Fibroblast of lung (primary cell): Measurements from ENCODE around the gene BST2. TPM values are rescaled to one million over a fixed set of nuclear protein-coding genes. Genes with fewer than 3 reads are reported as not detected.

Experiments used
- DNase-seq, 2 donors: peaks; one replicate each; pipeline versions ENCODE4 v3.0.0 to v3.0.0-alpha.2; 2010; ENCODE audit warnings: low read depth in 2 of 2
- H2AFZ ChIP-seq: 2 replicates; pipeline ENCODE4 v1.5.1; 2012; ENCODE audit warnings: low read length, control low read depth, inconsistent platforms
- H3K27ac ChIP-seq: 2 replicates; pipeline ENCODE4 v1.5.1; 2011; ENCODE audit warnings: low read length, control low read depth; ENCODE audit not compliant: insufficient read depth
- H3K27me3 ChIP-seq: 2 replicates; pipeline ENCODE4 v1.5.1; 2011; ENCODE audit warnings: mild to moderate bottlenecking, low read length; ENCODE audit not compliant: control insufficient read depth, insufficient read depth
- H3K36me3 ChIP-seq: 2 replicates; pipeline ENCODE4 v1.5.1; 2011; ENCODE audit warnings: low read length; ENCODE audit not compliant: control insufficient read depth, insufficient read depth
- H3K4me1 ChIP-seq: 2 replicates; pipeline ENCODE4 v1.5.1; 2011; ENCODE audit warnings: low read length; ENCODE audit not compliant: control insufficient read depth, insufficient read depth; ENCODE audit errors: extremely low read depth
- H3K4me2 ChIP-seq: 2 replicates; pipeline ENCODE4 v1.5.1; 2011; ENCODE audit warnings: low read length, control low read depth; ENCODE audit not compliant: insufficient read depth; ENCODE audit errors: extremely low read depth
- H3K4me3 ChIP-seq, 4 experiments: fragments of 200-600 bp in 1 of 4; sonication (generic) in 1 of 4; replicated peaks in 1 of 4; 2 replicates each; pipeline ENCODE4 v1.5.1; 2011 to 2016; ENCODE audit warnings: low read length in 4 of 4, low read depth in 3 of 4, mild to moderate bottlenecking in 3 of 4, control low read depth in 2 of 4, inconsistent platforms in 1 of 4, mixed read lengths in 1 of 4; ENCODE audit not compliant: insufficient read depth in 1 of 4; ENCODE audit errors: control extremely low read depth in 1 of 4
- H3K79me2 ChIP-seq: 2 replicates; pipeline ENCODE4 v1.5.1; 2012; ENCODE audit warnings: mild to moderate bottlenecking, low read length, inconsistent platforms; ENCODE audit not compliant: control insufficient read depth, insufficient read depth
- H3K9ac ChIP-seq: 2 replicates; pipeline ENCODE4 v1.5.1; 2011; ENCODE audit warnings: mild to moderate bottlenecking, low read length, control low read depth; ENCODE audit not compliant: insufficient read depth
- H3K9me3 ChIP-seq: 2 replicates; pipeline ENCODE4 v1.5.1; 2012; ENCODE audit warnings: low read depth, low read length; ENCODE audit not compliant: control insufficient read depth, insufficient read depth
- H4K20me1 ChIP-seq: 2 replicates; pipeline ENCODE4 v1.5.1; 2011; ENCODE audit warnings: low read length; ENCODE audit not compliant: control insufficient read depth, insufficient read depth; ENCODE audit errors: extremely low read depth
- EZH2 ChIP-seq: IDR thresholded peaks from 2 replicates; pipeline ENCODE4 v1.5.1; 2012; ENCODE audit warnings: low read length, control low read depth, mild to moderate bottlenecking; ENCODE audit errors: missing control alignments
- polyA plus RNA-seq, 2 donors: library from polyadenylated mRNA; depleted of rRNA in 1 of 2; stranded (reverse) in 1 of 2; unstranded in 1 of 2; fragments of >200 nt; gene quantifications; 2 replicates each; pipeline ENCODE4 v1.2.1, GENCODE V29; 2011 to 2012; ENCODE audit warnings: missing spikeins in 1 of 2
- total RNA-seq: library from RNA; depleted of rRNA; stranded (reverse); fragments of >200 nt; gene quantifications from 2 replicates; pipeline ENCODE4 v1.2.1, GENCODE V29; 2014
- TF ChIP-seq, protein P1 (sequence below), 2 donors: IDR thresholded peaks in 1 of 2; conservative IDR thresholded peaks in 1 of 2; 1 replicate in 1 of 2; 2 replicates in 1 of 2; pipeline ENCODE4 v1.5.1; 2011 to 2012; ENCODE audit warnings: low read length in 2 of 2, control low read depth in 1 of 2, inconsistent platforms in 1 of 2, low read depth in 1 of 2, mild to moderate bottlenecking in 1 of 2

The BST2 gene
- total and polyA plus RNA-seq, 2 donors (not counting 1 experiment from before 2014, with no cell fraction given): 4.3 to 5.6 TPM

DNA sequence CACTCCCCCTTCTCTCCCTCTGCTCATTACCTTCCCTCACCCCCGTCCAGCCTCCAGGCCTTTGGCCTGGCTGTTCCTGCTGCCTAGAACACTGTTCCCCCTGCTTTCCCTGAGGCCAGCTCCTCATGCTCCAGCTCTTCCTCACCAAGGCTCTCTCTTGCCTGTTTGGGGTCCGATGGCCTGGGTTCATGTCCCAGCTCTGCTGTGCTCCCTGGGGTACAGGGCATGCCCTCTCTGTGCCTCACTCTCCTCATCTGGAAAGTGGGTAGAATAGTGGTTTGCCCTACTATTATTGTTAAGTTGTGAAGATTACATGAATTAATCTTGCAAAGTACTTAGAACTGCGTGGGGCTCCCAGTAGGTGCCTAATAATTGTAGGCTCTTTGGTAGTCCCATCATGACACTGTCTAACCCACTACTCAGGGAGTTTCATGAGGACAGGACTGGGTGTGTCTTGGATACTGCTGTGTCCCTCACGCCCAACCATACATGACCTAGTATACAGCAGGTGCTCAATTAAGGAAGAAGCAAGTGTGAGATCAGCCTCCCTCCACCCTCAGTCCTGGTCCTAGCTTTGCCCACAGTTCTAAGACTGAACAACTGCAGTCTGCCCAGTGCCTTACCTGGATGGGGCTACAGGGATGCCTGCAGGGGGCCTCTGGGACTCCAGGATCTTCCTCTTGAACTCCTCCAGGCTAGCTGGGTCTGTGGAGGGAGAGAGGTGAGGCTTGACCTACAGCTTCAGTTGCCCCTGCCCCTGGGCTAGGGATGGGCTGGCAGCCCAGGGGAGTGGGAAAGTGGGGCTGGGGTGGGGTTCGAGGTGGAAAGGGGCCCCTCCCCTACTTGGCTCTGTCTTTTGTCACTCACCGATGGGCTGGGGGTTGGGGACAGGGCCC, 45.3 kb downstream of the BST2 start:
- H2AFZ ChIP-seq: no peak overlapping the region
- no peak overlapping the region for H3K9ac ChIP-seq
- no peak overlapping the region for H3K4me2 ChIP-seq
- no peak overlapping the region for H3K27ac ChIP-seq
- H4K20me1 ChIP-seq: no peaks in the 10 kb centered on the region
- H3K36me3 ChIP-seq: no peaks in the 10 kb centered on the region
- H3K4me3 ChIP-seq: no peak overlapping the region
- no peaks in the 10 kb centered on the region for H3K4me1 ChIP-seq
- TF ChIP-seq, protein P1, sequence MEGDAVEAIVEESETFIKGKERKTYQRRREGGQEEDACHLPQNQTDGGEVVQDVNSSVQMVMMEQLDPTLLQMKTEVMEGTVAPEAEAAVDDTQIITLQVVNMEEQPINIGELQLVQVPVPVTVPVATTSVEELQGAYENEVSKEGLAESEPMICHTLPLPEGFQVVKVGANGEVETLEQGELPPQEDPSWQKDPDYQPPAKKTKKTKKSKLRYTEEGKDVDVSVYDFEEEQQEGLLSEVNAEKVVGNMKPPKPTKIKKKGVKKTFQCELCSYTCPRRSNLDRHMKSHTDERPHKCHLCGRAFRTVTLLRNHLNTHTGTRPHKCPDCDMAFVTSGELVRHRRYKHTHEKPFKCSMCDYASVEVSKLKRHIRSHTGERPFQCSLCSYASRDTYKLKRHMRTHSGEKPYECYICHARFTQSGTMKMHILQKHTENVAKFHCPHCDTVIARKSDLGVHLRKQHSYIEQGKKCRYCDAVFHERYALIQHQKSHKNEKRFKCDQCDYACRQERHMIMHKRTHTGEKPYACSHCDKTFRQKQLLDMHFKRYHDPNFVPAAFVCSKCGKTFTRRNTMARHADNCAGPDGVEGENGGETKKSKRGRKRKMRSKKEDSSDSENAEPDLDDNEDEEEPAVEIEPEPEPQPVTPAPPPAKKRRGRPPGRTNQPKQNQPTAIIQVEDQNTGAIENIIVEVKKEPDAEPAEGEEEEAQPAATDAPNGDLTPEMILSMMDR (conservative IDR thresholded peaks at IDR 0.05 in 1 of 2, IDR thresholded peaks at IDR 0.05 in 1 of 2; ENCODE audit: low read depth in 1 of 2, low read length in 2 of 2): no peak
- no peak for TF ChIP-seq EZH2
- no peaks in the 10 kb centered on the region for H3K79me2 ChIP-seq
- no peak for DNase-seq
- H3K27me3 ChIP-seq: no peaks in the 10 kb centered on the region
- no peaks in the 10 kb centered on the region for H3K9me3 ChIP-seq

DNA sequence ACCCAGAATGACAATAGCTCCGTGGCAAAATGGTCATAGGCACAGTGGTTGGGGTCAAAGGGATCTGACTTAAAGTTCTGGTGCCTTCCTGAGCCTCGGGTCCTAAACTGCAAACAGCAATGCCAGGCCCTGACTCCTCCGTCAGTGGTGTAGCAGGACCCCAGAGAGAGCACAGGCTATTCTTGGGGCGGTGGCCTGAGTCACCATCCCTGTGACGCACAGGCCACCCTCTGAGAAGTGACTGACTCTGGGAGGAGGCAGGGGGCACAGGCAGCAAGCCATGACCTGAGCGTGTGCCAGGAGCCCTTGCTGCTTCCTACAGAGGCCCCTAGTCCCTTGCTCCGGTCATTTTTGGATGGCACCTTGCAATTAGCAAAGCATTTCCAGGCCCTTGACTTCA, 47.0 kb downstream of the BST2 start:
- Histone ChIP-seq H3K79me2 (no peaks in the 10 kb centered on the region), H3K9me3 (no peaks in the 10 kb centered on the region), H3K27ac (no peak overlapping the region), H2AFZ (no peak overlapping the region), H4K20me1 (no peaks in the 10 kb centered on the region), H3K9ac (no peak overlapping the region), H3K4me1 (no peaks in the 10 kb centered on the region), H3K27me3 (no peaks in the 10 kb centered on the region), H3K36me3 (no peaks in the 10 kb centered on the region), H3K4me3 (no peak overlapping the region), H3K4me2 (no peak overlapping the region)
- DNase-seq: peak in 1 of 2 donors; percentile 30
- TF ChIP-seq EZH2: no peak
- TF ChIP-seq, protein P1 (conservative IDR thresholded peaks at IDR 0.05 in 1 of 2, IDR thresholded peaks at IDR 0.05 in 1 of 2; ENCODE audit: low read depth in 1 of 2, low read length in 2 of 2): no peak

DNA sequence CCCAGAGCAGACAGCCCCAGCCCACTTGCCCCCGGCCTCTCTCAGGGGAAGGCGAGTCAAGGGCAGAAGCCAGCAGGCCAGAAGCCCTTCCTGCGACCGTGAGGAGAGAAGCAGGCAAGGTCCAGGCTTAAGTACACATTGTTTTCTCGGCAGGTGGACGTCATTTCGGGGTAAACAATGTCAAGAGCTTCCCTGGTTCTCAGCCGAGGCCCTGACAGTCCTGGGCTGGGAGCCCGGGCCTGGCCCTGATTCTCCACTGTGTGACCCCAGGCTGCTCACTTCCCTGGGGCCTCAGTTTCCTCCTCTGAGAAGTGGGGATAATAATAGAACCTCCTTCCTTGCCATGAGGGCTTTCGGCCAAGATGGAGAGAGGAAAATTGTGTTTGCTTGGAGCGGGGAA, 47.7 kb downstream of the BST2 start:
- Histone ChIP-seq H3K27me3 (no peaks in the 10 kb centered on the region), H3K4me3 (no peak overlapping the region), H3K4me2 (no peak overlapping the region), H3K9me3 (no peaks in the 10 kb centered on the region), H4K20me1 (no peaks in the 10 kb centered on the region), H3K36me3 (no peaks in the 10 kb centered on the region), H3K79me2 (no peaks in the 10 kb centered on the region), H3K9ac (no peak overlapping the region), H3K27ac (no peak overlapping the region), H2AFZ (no peak overlapping the region), H3K4me1 (no peaks in the 10 kb centered on the region)
- no peak for TF ChIP-seq EZH2
- TF ChIP-seq, protein P1 (conservative IDR thresholded peaks at IDR 0.05 in 1 of 2, IDR thresholded peaks at IDR 0.05 in 1 of 2; ENCODE audit: low read depth in 1 of 2, low read length in 2 of 2): no peak
- DNase-seq: no peak
